ENCODE results near the gene FOXD3. TPM values are rescaled to one million over a fixed set of nuclear protein-coding genes. Genes with fewer than 3 reads are reported as not detected.

The FOXD3 gene
- total RNA-seq, 1 experiment from 2014 or later: 0.30 TPM

DNA sequence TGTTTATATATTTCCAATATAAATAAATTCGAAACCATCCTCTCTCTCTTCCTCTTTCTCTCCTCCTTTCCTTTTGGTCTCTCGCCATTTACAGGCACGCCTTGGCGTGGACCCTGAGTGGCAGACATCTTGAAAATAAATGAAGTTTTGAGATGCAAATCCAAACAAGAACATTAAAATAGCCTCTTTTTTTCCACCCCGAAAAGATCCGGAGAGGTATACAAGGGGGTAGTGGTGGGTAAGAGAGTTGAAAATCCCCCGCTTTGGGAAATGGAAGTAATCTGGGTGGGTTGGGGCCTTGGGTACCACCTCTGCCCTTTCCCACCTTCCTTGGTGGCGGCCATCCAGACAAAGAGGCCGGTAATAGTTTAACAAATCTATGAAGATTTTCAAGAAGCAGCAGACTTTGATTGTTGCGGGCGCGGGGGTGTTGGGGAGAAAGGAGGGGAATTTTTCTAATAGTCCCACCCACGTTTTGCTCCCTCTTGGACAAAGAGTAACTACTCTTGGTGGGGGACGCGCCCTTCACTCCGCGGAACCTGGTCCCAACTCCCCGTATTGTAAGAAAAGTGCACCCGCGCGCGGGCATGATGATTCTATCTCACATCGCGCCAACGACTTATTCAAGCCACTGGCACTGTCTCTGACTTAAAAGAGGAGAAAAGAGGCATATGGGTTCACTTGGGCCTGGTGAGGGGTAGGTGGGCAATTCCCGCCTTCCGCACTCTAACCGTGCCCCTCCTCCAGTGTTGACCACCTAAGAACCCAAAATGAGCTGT, 4.0 kb upstream of the FOXD3 start:
- no peak for DNase-seq
- Histone ChIP-seq H3K27me3 (peaks cover 4% of the 10 kb centered on the region; the same call in 1 of the 2 replicates), H3K36me3 (no peaks in the 10 kb centered on the region), H3K4me3 (no peak overlapping the region), H3K9me3 (no peaks in the 10 kb centered on the region)

DNA sequence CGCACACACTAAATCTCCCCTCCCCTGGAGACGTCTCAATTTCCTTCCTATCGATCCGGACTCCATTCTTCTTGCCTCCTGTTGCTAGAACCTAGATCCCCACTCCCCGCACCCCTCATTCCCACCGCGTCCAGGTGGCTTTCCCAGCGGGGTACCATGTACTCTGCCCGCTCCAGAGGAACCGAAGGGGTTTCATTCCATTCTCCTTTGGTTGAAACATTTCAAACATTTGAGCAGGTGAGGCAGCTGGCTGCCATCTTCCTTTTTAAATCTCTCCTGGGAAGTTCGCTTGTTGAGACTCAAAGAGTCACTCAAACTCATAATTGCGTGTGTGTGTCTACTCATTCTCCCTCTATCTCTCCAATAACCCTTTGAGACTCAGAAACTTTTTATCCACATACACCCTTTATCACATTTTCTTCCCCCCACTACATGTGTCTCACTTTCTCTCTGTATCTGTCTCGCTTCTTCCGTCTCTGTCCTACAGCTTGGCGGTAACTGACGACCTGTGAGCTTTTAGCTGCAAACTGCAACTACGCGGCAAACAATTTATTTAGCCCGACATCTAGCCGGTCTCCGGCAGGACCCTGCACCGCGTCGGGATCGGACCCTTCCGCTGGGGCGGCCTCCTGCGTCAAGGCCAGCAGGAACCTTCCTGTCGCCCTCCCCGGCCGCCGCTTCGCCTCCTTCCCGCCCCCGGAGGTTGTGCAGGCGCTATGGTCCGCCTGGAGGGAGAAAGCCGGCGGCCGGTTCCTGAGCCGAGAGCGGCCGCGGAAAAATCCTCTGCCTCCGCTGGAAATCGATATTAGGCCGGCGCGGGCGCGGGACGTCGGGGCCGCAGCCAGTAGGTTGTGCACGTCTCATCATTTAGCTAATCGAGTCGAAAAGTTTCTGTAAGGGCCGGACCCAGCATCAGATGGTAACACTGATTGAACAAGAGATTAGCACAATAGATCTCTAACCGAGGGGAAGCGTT, 3.0 kb upstream of the FOXD3 start:
- no peaks in the 10 kb centered on the region for H3K9me3 ChIP-seq
- peaks cover 9% of the 10 kb centered on the region; the same call in 1 of the 2 replicates for H3K27me3 ChIP-seq
- H3K4me3 ChIP-seq: no peak overlapping the region
- H3K36me3 ChIP-seq: no peaks in the 10 kb centered on the region
- no peak for DNase-seq

GRCh38 chr1:63320022-63320721, 2.2 kb upstream of the FOXD3 start:
- no peak for DNase-seq
- H3K36me3 ChIP-seq: no peaks in the 10 kb centered on the region
- H3K27me3 ChIP-seq: peaks cover 13% of the 10 kb centered on the region; the same call in 1 of the 2 replicates
- H3K4me3 ChIP-seq: no peak overlapping the region
- H3K9me3 ChIP-seq: no peaks in the 10 kb centered on the region

DNA sequence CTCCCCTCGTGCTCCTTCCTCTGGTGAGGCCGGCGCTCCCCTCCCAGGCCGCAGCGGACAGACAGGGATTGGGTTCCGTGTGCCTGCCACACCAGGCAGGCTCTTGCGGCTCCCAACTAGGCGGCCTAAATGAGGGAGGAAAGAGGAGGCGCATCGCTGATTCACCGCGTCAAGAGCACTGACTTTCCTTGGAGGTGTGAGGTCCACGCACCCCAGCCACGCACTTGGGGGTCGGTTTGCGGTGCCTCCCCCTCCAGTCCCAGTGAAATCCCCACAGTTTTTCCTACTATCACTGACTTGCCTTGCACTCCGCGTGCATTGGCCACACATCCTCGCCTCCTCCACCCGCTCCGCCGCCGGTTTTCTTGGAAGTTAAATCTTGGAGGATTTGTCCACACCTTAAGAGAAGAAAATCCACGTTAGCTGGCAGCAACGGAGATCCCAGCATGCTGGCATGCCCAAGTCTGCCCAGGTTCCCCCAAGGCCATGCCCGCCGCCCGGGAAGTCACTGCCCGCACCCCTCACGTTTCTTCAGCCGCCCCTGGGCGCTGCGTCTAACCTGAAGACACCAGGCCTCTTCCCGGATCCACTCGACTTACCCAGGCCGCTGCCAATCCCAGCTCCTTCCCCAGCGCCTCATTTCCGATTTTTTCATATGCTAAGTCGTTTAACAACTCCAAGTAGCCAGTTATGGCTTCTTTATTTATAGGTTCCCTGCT, 1.1 kb upstream of the FOXD3 start:
- H3K27me3 ChIP-seq: peaks cover 13% of the 10 kb centered on the region; the same call in 1 of the 2 replicates
- H3K4me3 ChIP-seq: no peak overlapping the region

DNA sequence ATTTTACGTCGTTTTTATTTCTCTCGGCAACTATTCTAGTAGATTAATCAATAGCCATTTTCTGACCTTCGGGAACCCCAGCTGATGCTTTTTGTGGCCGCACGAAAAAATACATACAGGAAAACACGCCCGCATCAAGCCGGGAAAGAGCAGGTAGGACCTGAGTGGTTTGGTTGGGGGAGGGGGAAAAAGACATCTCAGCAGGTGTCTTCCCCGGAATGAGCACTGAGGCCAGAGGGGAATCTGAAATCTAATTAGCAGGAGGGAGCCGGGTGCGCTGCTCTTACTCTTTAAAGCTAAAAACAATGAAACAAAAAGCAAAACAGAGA, 618 bp upstream of the FOXD3 start:
- Histone ChIP-seq H3K27me3 (peaks cover 13% of the 10 kb centered on the region; the same call in 1 of the 2 replicates), H3K9me3 (no peaks in the 10 kb centered on the region), H3K36me3 (no peaks in the 10 kb centered on the region), H3K4me3 (no peak overlapping the region)
- DNase-seq: no peak

More for the DNA sequence above, 1.1 kb upstream of the FOXD3 start:
- no peak for DNase-seq
- H3K9me3 ChIP-seq: no peaks in the 10 kb centered on the region
- no peaks in the 10 kb centered on the region for H3K36me3 ChIP-seq

DNA sequence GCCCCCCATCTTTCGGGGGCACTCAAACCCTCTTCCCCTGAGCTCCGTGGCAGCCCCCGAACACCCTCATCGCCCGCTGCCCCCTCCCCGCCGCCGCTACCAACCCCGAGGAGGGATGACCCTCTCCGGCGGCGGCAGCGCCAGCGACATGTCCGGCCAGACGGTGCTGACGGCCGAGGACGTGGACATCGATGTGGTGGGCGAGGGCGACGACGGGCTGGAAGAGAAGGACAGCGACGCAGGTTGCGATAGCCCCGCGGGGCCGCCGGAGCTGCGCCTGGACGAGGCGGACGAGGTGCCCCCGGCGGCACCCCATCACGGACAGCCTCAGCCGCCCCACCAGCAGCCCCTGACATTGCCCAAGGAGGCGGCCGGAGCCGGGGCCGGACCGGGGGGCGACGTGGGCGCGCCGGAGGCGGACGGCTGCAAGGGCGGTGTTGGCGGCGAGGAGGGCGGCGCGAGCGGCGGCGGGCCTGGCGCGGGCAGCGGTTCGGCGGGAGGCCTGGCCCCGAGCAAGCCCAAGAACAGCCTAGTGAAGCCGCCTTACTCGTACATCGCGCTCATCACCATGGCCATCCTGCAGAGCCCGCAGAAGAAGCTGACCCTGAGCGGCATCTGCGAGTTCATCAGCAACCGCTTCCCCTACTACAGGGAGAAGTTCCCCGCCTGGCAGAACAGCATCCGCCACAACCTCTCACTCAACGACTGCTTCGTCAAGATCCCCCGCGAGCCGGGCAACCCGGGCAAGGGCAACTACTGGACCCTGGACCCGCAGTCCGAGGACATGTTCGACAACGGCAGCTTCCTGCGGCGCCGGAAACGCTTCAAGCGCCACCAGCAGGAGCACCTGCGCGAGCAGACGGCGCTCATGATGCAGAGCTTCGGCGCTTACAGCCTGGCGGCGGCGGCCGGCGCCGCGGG, 837 bp downstream of the FOXD3 start:
- Histone ChIP-seq H3K27me3 (peaks cover 13% of the 10 kb centered on the region; the same call in 1 of the 2 replicates), H3K36me3 (no peaks in the 10 kb centered on the region), H3K4me3 (peak overlapping the region; percentile 42), H3K9me3 (no peaks in the 10 kb centered on the region)
- DNase-seq: peak; percentile 44

DNA sequence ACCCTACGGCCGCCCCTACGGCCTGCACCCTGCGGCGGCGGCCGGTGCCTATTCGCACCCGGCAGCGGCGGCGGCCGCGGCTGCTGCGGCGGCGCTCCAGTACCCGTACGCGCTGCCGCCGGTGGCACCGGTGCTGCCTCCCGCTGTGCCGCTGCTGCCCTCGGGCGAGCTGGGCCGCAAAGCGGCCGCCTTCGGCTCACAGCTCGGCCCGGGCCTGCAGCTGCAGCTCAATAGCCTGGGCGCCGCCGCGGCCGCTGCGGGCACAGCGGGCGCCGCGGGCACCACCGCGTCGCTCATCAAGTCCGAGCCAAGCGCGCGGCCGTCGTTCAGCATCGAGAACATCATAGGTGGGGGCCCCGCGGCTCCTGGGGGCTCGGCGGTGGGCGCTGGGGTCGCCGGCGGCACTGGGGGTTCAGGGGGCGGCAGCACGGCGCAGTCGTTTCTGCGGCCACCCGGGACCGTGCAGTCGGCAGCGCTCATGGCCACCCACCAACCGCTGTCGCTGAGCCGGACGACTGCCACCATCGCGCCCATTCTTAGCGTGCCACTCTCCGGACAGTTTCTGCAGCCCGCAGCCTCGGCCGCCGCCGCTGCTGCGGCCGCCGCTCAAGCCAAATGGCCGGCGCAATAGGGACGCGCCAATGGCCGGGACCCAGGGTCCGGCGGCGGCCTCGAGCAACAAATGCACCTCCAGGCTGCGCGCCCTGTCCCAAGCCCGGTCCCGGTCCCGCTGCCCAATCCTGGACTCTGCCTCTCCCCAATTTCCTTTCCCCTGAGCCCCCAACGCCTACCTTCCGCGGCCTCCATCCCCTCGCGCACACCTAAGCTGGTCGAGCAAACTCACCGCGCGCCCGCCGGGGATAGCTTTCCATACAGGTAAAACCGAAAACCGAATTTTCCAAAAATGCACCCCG, 1.8 kb downstream of the FOXD3 start:
- H3K27me3 ChIP-seq: peaks cover 13% of the 10 kb centered on the region; the same call in 1 of the 2 replicates
- H3K4me3 ChIP-seq: peak overlapping the region; percentile 40; the same call in 1 of the 2 replicates
- no peak for DNase-seq
- no peaks in the 10 kb centered on the region for H3K9me3 ChIP-seq
- H3K36me3 ChIP-seq: no peaks in the 10 kb centered on the region

DNA sequence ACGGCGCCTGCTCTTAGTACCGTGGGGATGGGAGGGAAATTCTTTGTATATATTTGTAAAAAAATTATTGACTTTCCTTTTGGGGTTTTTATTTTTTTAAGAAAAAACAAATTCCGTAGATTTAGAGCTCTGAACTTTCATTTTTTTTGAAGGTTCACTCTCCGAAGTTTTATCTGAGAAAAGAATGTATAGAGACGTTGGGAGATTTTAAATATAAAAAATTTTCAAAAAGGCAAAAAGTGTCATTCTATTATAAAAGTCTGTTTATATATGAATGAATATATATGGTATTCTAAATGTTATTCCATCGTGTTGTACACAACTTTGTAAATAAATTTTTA, 2.4 kb downstream of the FOXD3 start:
- Histone ChIP-seq H3K4me3 (no peak overlapping the region), H3K27me3 (peaks cover 13% of the 10 kb centered on the region; the same call in 1 of the 2 replicates), H3K36me3 (no peaks in the 10 kb centered on the region), H3K9me3 (no peaks in the 10 kb centered on the region)
- no peak for DNase-seq

- Histone ChIP-seq H3K27me3 (peaks cover 13% of the 10 kb centered on the region; the same call in 1 of the 2 replicates), H3K9me3 (no peaks in the 10 kb centered on the region), H3K36me3 (no peaks in the 10 kb centered on the region), H3K4me3 (no peak overlapping the region)
- DNase-seq: no peak
These were observed 3.1 kb downstream of the FOXD3 start for GRCh38 chr1:63325279-63325985.

DNA sequence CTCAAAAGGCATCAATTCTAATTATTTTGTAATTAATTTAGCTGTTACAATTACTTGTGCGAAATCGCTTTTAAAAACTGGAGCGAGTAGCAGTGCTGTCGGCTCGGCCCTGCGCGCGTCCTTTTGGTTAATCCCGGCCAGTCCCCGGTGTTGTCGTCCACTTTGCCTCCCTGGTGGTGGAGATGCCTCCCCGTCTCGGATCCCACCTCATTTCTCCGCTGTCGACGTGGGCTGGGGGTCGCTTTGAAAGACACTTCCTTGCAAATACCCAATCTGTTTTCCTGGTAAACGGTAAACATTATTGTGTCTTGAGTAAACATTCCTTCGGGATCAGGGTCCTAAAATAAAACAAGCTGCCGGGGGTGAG, 3.7 kb downstream of the FOXD3 start:
- H3K36me3 ChIP-seq: no peaks in the 10 kb centered on the region
- H3K9me3 ChIP-seq: no peaks in the 10 kb centered on the region
- H3K27me3 ChIP-seq: peaks cover 14% of the 10 kb centered on the region; the same call in 1 of the 2 replicates
- no peak for DNase-seq
- no peak overlapping the region for H3K4me3 ChIP-seq

DNA sequence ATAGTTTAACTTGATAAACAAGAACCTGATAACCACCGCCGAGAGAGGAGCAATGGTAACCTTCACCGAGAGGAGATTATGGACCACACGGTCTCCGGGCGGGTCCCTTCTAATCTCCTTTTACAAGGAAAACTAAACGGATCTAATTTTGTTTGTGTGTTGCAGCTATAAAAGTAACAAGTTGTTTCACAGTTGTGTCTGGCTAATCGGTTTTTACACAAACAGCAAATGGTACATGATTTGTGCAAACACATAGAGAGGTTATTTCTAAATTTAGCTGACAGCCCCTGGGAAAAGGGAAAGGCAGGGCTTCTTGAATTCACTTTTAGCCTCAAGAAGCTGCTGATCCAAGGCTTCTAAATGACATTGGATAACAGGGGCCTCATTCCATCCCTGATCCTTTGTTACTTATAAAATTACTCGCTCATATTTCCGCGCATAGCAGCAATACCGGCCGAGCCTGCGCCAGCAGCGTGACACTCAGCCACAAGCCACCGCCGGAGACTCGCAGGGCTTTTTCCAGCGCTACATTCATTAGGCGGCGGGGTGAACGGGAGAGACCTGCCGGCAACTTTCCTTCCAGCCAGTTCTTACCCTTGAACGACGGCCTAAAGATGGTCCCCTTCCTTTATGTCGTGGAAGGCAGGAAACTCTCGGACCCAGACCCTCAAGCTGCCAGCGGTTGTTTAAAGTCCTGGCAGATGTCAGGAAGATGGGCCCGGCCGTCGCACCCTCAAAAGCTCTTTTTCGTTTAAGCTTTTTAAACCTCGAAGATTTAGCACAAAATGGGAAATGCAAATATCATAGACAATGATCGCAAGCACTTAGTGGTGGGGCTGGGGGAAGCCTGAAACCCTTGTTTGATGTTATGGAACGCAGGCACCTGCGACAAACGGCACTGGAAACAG, 4.4 kb downstream of the FOXD3 start:
- Histone ChIP-seq H3K27me3 (peaks cover 16% of the 10 kb centered on the region; the same call in 1 of the 2 replicates), H3K9me3 (no peaks in the 10 kb centered on the region), H3K36me3 (no peaks in the 10 kb centered on the region), H3K4me3 (no peak overlapping the region)
- DNase-seq: no peak

- H3K4me3 ChIP-seq: no peak overlapping the region
- peaks cover 22% of the 10 kb centered on the region for H3K27me3 ChIP-seq
- peak; percentile 72 for DNase-seq
- no peaks in the 10 kb centered on the region for H3K36me3 ChIP-seq
- no peaks in the 10 kb centered on the region for H3K9me3 ChIP-seq
These were observed 5.2 kb downstream of the FOXD3 start for GRCh38 chr1:63327417-63328054.

DNA sequence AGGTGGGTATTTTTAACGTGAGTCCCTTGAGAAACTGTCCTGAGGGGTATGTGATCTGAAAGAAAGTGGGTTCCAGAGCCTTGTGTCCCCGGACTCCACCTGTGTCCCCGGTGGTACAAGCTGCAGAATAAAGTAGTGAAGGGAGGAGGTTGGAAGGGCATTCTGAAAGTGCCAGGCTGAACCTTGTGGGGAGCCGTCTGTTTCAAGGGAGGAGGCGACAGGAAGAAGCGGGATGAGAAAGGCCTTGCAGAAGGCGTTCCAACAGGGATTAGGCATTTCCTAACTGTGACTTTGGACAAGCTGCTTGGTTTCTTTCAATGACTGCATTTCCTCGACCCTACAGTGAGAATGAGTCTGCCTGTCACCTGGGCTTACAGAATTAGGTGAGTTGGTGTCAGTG, 5.8 kb downstream of the FOXD3 start:
- H3K27me3 ChIP-seq: peaks cover 24% of the 10 kb centered on the region
- no peaks in the 10 kb centered on the region for H3K36me3 ChIP-seq
- no peaks in the 10 kb centered on the region for H3K9me3 ChIP-seq
- no peak for DNase-seq
- H3K4me3 ChIP-seq: no peak overlapping the region
